A549 (cell line): Measurements from ENCODE around the gene ANKRD39. TPM values are rescaled to one million over a fixed set of nuclear protein-coding genes. Genes with fewer than 3 reads are reported as not detected.
A peak's percentile ranks its signal among the peaks of the same experiment; 100 is the strongest.

Source experiments
- ATAC-seq, 2 experiments: fragments of 200-7000 bp in 1 of 2; fragments of >200 bp in 1 of 2; cut with Nextera tagmentation in 1 of 2; cut with Tn5 transposase in 1 of 2; 3 replicates each; pipeline versions ENCODE4 v1.8.0 to v1.9.1; 2018 to 2020; ENCODE audit warnings: mild to moderate bottlenecking in 1 of 2, moderate library complexity in 1 of 2
- CTCF ChIA-PET: fragments of 300-600 bp; sonication (Branson Sonifier 250); formaldehyde crosslinking; extraction: SDS; loops from one replicate; lab custom pipeline; 2021; ENCODE audit warnings: antibody characterized with exemption, inconsistent platforms; lab: Yijun Ruan, JAX
- POLR2A ChIA-PET: fragments of 350-600 bp; formaldehyde crosslinking; extraction: SDS; loops from one replicate; lab custom pipeline; 2021; ENCODE audit warnings: antibody characterized with exemption, inconsistent platforms; lab: Yijun Ruan, JAX
- DNase-seq, 2 experiments: peaks; one replicate each; pipeline versions ENCODE4 v3.0.0 to v3.0.0-alpha.2; 2011 to 2016; ENCODE audit warnings: low read depth in 1 of 2, low spot score in 1 of 2
- FAIRE-seq: peaks from 2 replicates; lab custom pipeline; 2011; peaks lifted over from hg19 to GRCh38; lab: Jason Lieb, UNC
- H3K27ac ChIP-seq, 2 experiments: fragments of >200 bp; sonication (Bioruptor Twin); formaldehyde crosslinking; 3 replicates each; pipeline ENCODE4 v1.5.1; 2016 to 2017
- H3K4me1 ChIP-seq: fragments of >200 bp; sonication (Bioruptor Twin); formaldehyde crosslinking; 3 replicates; pipeline ENCODE4 v1.6.1; 2016
- H3K4me2 ChIP-seq: fragments of >200 bp; sonication (Bioruptor Twin); formaldehyde crosslinking; 3 replicates; pipeline ENCODE4 v1.6.1; 2016
- H3K4me3 ChIP-seq: fragments of >200 bp; sonication (Bioruptor Twin); formaldehyde crosslinking; 3 replicates; pipeline ENCODE4 v1.5.1; 2016
- H3K9me3 ChIP-seq: fragments of >200 bp; sonication (Bioruptor Twin); formaldehyde crosslinking; 3 replicates; pipeline ENCODE4 v1.6.1; 2016
- ATOH8 ChIP-seq: fragments of 250-450 bp; sonication (Bioruptor Pico); IDR thresholded peaks from 2 replicates; pipeline ENCODE4 v1.5.0; 2020; ENCODE audit warnings: low read depth, mild to moderate bottlenecking, moderate library complexity
- BCL3 ChIP-seq: fragments of >200 bp; sonication (Bioruptor Twin); formaldehyde crosslinking; IDR thresholded peaks from 3 replicates; pipeline ENCODE4 v1.6.1; 2016
- CBX8 ChIP-seq: fragments of 200-600 bp; sonication (generic); IDR thresholded peaks from 2 replicates; pipeline ENCODE4 v1.6.1; 2016
- CHD4 ChIP-seq: fragments of 200-600 bp; sonication (generic); IDR thresholded peaks from 2 replicates; pipeline ENCODE4 v1.6.1; 2016; ENCODE audit warnings: antibody characterized with exemption, mild to moderate bottlenecking, borderline replicate concordance
- FOSB ChIP-seq: fragments of 250-450 bp; sonication (Bioruptor Pico); IDR thresholded peaks from 2 replicates; pipeline ENCODE4 v1.5.0; 2020; ENCODE audit warnings: mild to moderate bottlenecking, moderate library complexity
- GATA3 ChIP-seq: IDR thresholded peaks from 2 replicates; pipeline ENCODE4 v1.6.1; 2012; ENCODE audit warnings: borderline replicate concordance
- HES2 ChIP-seq: fragments of >200 bp; sonication (Bioruptor Twin); formaldehyde crosslinking; IDR thresholded peaks from 2 replicates; pipeline ENCODE4 v1.6.1; 2016
- HEYL ChIP-seq: fragments of 250-450 bp; sonication (Bioruptor Pico); IDR thresholded peaks from 2 replicates; pipeline ENCODE4 v1.8.0; 2021; ENCODE audit warnings: mild to moderate bottlenecking, moderate library complexity
- HMGXB4 ChIP-seq: fragments of 250-450 bp; sonication (Bioruptor Pico); IDR thresholded peaks from 2 replicates; pipeline ENCODE4 v1.5.0; 2021; ENCODE audit warnings: mild to moderate bottlenecking, moderate library complexity, borderline replicate concordance
- HOXA7 ChIP-seq: fragments of 250-450 bp; sonication (Bioruptor Pico); IDR thresholded peaks from 2 replicates; pipeline ENCODE4 v1.5.0; 2020; ENCODE audit warnings: mild to moderate bottlenecking, moderate library complexity
- NFE2L2 ChIP-seq: fragments of 150-350 bp; conservative IDR thresholded peaks from 2 replicates; pipeline ENCODE4 v1.6.1; 2014; ENCODE audit warnings: low read length
- NR3C1 ChIP-seq: fragments of >200 bp; sonication (Bioruptor Twin); formaldehyde crosslinking; IDR thresholded peaks from 3 replicates; pipeline ENCODE4 v1.6.1; 2017
- POLR2AphosphoS2 ChIP-seq: conservative IDR thresholded peaks from 2 replicates; pipeline ENCODE4 v1.6.1; 2012; ENCODE audit warnings: low read length, improper control_type of control experiment, inconsistent platforms
- SREBF2 ChIP-seq: fragments of 450-650 bp; IDR thresholded peaks from 2 replicates; pipeline ENCODE4 v1.6.1; 2014; ENCODE audit warnings: mild to moderate bottlenecking, moderate library complexity
- TP53 ChIP-seq: fragments of 250-450 bp; sonication (Bioruptor Pico); IDR thresholded peaks from 2 replicates; pipeline ENCODE4 v1.5.0; 2021; ENCODE audit warnings: mild to moderate bottlenecking, moderate library complexity
- USF2 ChIP-seq: fragments of 450-650 bp; IDR thresholded peaks from 2 replicates; pipeline ENCODE4 v1.6.1; 2014; ENCODE audit warnings: antibody characterized with exemption
- ZC3H11A ChIP-seq: fragments of 450-650 bp; IDR thresholded peaks from 2 replicates; pipeline ENCODE4 v1.6.1; 2014; ENCODE audit warnings: antibody characterized with exemption, mild to moderate bottlenecking
- ZSCAN20 ChIP-seq: fragments of 250-450 bp; sonication (Bioruptor Pico); IDR thresholded peaks from 2 replicates; pipeline ENCODE4 v1.8.0; 2022; ENCODE audit warnings: mild to moderate bottlenecking, moderate library complexity
- WGBS: methylation state at CpG from one replicate; pipeline ENCODE4 v1.1.6; 2017; ENCODE audit errors: missing lambda C conversion rate; 5-methylcytosine and 5-hydroxymethylcytosine counted together
- polyA plus RNA-seq, 4 experiments: library from polyadenylated mRNA; depleted of rRNA in 3 of 4; stranded (reverse); fragments of >200 nt; fragmentation: RNase III in 1 of 4; extraction: RNeasy Plus Mini Kit Qiagen cat#74134 plus additional on column Dnase treatment in 1 of 4; gene quantifications; 2 replicates in 3 of 4; 3 replicates in 1 of 4; pipeline ENCODE4 v1.2.3, GENCODE V29; 2011 to 2017

Gene ANKRD39
- polyA plus RNA-seq, 2 of the 4 experiments (the other 2 are of a cell fraction): 6.3 to 16.4 TPM

- no peak for DNase-seq
- ChIA-PET CTCF (interaction anchor here (0.9 to 3.3 kb wide), 11 partner anchors 8 to 295 kb away, joined by 3 to 24 read pairs (median 4); partner anchors contain the start of genes ANKRD36 and ANKRD39), POLR2A (no interaction called here)
- H3K4me2 ChIP-seq: peak overlapping the region; percentile 81
- no peak for ATAC-seq
- H3K9me3 ChIP-seq: no peaks in the 10 kb centered on the region
- no peak for TF ChIP-seq CHD4
- no peak for TF ChIP-seq USF2
- no peak for TF ChIP-seq HES2
- TF ChIP-seq HEYL: no peak
- TF ChIP-seq HMGXB4 (CRISPR knock-in tag): no peak
- no peak for TF ChIP-seq NR3C1
- no peak for TF ChIP-seq ZC3H11A
- no peak for TF ChIP-seq CBX8
- no peak for TF ChIP-seq TP53 (CRISPR knock-in tag)
- no peak for TF ChIP-seq POLR2AphosphoS2
- no peak for TF ChIP-seq ATOH8 (CRISPR knock-in tag)
- TF ChIP-seq NFE2L2: no peak
- TF ChIP-seq ZSCAN20 (CRISPR knock-in tag): no peak
- TF ChIP-seq FOSB (CRISPR knock-in tag): no peak
- no peak overlapping the region for H3K27ac ChIP-seq
- peak overlapping the region; percentile 92 for H3K4me3 ChIP-seq
- no peak for FAIRE-seq
- 95% methylated on average over 8 of the region's 8 CpGs for WGBS
- peaks cover 30% of the 10 kb centered on the region for H3K4me1 ChIP-seq
Measured at GRCh38 chr2:96817882-96818281, 39.9 kb downstream of the ANKRD39 start.

GRCh38 chr2:96816836-96817702, 40.7 kb downstream of the ANKRD39 start:
- POLR2A ChIA-PET: interaction anchor here (1.0 to 2.2 kb wide), 6 partner anchors 16 to 295 kb away, joined by 3 to 9 read pairs (median 6); partner anchors contain the start of genes ANKRD39 and CNNM4
- CTCF ChIA-PET: interaction anchor here (0.7 to 3.3 kb wide), 19 partner anchors 9 to 296 kb away, joined by 3 to 24 read pairs (median 5); partner anchors contain the start of genes ANKRD36 and CNNM4
- whole genome bisulfite sequencing: 18% methylated on average over 21 of the region's 89 CpGs
- ATAC-seq (peak; percentile 3 to 41; a peak in 4 of 6 replicates), FAIRE-seq (no peak), DNase-seq (peak in 1 of 2 experiments; percentile 25)
- peak overlapping the region; percentile 92 for H3K4me3 ChIP-seq
- H3K4me2 ChIP-seq: peak overlapping the region; percentile 81
- H3K9me3 ChIP-seq: no peaks in the 10 kb centered on the region
- H3K4me1 ChIP-seq: peaks cover 30% of the 10 kb centered on the region
- peak overlapping the region; percentile 91 to 94 for H3K27ac ChIP-seq
- no peak for TF ChIP-seq BCL3
- 0 out of 2 replicates have a peak, but pooled peaks have one; percentile 20 for TF ChIP-seq GATA3
- no peak for TF ChIP-seq HOXA7 (CRISPR knock-in tag)
- no peak for TF ChIP-seq SREBF2
- TF ChIP-seq, all 56 proteins: peak for 1
